Vagina (tissue), 2 donors: ENCODE results near the gene PRM3.

Experiments used
- CTCF ChIP-seq, 3 experiments: fragments of 450-650 bp in 2 of 3; fragments of 200-600 bp in 1 of 3; sonication (generic) in 1 of 3; IDR thresholded peaks; one replicate each; pipeline ENCODE4 v1.5.1; 2017 to 2019; ENCODE audit warnings: antibody characterized with exemption in 3 of 3, mild to moderate bottlenecking in 2 of 3, moderate library complexity in 2 of 3
- POLR2A ChIP-seq, 2 donors: fragments of 450-650 bp; IDR thresholded peaks; one replicate each; pipeline ENCODE4 v1.6.1; 2017; ENCODE audit warnings: antibody characterized with exemption in 2 of 2, mild to moderate bottlenecking in 2 of 2, moderate library complexity in 2 of 2
- POLR2AphosphoS5 ChIP-seq, 2 donors: sonication (generic); formaldehyde crosslinking; IDR thresholded peaks; one replicate each; pipeline ENCODE4 v1.9.0; 2017; ENCODE audit warnings: antibody characterized with exemption in 2 of 2, mild to moderate bottlenecking in 2 of 2, low read depth in 1 of 2; ENCODE audit not compliant: insufficient read depth in 1 of 2

GRCh38 chr16:11319529-11320146 is 46.2 kb upstream of the PRM3 start:
- TF ChIP-seq CTCF (IDR thresholded peaks at IDR 0.05) (no peak), POLR2AphosphoS5 (IDR thresholded peaks at IDR 0.05; ENCODE audit: insufficient read depth in 1 of 2, low read depth in 1 of 2) (no peak), POLR2A (IDR thresholded peaks at IDR 0.05) (no peak)
